ENCODE data around the gene DNA2.
"Not testable (repeated sequence)": the region's sequence is repeated elsewhere in the genome, so short reads cannot be mapped to it uniquely, and the experiment has no call there.

Gene DNA2, protein sequence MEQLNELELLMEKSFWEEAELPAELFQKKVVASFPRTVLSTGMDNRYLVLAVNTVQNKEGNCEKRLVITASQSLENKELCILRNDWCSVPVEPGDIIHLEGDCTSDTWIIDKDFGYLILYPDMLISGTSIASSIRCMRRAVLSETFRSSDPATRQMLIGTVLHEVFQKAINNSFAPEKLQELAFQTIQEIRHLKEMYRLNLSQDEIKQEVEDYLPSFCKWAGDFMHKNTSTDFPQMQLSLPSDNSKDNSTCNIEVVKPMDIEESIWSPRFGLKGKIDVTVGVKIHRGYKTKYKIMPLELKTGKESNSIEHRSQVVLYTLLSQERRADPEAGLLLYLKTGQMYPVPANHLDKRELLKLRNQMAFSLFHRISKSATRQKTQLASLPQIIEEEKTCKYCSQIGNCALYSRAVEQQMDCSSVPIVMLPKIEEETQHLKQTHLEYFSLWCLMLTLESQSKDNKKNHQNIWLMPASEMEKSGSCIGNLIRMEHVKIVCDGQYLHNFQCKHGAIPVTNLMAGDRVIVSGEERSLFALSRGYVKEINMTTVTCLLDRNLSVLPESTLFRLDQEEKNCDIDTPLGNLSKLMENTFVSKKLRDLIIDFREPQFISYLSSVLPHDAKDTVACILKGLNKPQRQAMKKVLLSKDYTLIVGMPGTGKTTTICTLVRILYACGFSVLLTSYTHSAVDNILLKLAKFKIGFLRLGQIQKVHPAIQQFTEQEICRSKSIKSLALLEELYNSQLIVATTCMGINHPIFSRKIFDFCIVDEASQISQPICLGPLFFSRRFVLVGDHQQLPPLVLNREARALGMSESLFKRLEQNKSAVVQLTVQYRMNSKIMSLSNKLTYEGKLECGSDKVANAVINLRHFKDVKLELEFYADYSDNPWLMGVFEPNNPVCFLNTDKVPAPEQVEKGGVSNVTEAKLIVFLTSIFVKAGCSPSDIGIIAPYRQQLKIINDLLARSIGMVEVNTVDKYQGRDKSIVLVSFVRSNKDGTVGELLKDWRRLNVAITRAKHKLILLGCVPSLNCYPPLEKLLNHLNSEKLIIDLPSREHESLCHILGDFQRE

DNA sequence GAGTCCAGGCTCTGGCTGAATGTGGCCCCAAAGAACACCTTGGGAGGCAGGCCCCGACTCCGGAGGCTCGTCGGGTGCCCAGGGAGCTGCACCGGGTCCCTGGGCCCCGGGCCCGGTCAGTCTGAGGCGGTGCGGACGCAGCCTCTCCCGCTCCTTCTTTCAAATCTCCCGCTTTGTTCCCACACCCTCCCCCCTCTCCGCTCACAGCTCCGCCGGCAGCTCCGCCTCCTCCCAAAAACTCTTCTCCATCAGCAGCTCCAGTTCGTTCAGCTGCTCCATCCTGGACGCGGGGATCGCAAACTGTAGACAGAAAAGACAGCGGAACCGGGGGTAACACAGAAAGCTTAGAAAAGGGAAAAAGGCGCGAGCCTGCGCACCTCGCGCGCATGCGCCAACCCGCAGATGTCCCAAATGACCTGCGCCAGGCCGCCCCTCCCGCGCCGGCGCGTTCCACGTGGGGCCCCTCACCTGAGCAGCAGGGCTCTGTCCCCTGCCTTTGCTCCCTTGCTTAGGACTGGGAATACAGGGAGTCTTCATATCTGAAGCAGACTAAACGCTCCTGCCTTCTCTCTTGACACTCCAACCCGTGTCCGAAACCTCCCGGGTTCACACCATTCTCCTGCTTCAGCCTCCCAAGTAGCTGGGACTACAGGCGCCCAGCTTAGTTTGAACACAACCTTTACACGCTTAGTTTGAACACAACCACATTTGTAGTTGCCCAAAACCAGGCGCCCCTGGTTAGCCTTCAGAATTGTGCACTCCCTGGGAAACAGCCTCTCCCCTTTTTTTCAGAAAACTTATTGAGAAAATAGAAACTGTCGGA lies at the start of gene DNA2:
Gene DNA2, minus strand, starts transcription at position 388 of the 823 bp plus-strand sequence. Its CDS starts 109 bp downstream, at position 279.
- peak; percentile 79 for DNase-seq

GRCh38 chr10:68518609-68519008 lies 46.8 kb upstream of the DNA2 start:
- not testable (repeated sequence) for DNase-seq

DNA sequence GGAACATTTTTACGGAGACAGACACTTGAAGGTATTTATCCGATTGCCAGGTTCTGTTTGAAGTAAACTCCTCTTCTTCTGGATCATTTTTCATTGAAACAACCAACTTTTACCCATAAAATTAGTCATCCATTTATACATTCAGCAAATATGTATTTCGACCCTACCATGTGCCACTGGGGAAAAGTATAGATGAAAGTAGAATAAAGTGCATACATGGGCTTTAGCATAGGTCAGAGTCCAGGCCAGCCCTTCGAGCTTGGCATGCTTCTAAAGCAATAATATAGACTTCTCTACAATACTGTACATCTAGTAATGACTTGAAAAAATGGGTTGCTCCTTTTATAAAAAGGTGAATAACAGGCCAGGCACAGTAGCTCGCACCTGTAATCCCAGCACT lies 45.4 kb upstream of the DNA2 start:
- no peak for DNase-seq

GRCh38 chr10:68516766-68517165 lies 45.0 kb upstream of the DNA2 start:
- DNase-seq = no peak

- not testable (repeated sequence) for DNase-seq
Observed at GRCh38 chr10:68516216-68516615, 44.4 kb upstream of the DNA2 start.

DNA sequence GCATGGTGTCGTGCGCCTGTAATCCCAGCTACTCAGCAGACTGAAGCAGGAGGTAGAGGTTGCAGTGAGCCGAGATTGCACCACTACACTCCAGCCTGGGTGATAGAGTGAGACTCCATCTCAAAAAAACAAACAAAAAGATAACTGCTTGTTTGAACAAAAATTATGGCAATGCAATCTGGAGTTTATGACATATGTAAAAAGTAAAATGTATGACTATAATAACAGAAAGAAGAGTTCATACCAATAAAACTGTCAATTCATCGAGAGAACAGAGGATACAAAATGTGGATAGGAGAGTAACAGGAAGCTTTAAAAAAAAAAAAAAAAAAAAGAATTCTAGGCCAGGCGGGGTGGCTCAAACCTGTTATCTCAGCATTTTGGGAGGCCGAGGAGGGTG lies 36.3 kb upstream of the DNA2 start:
- no peak for DNase-seq

DNA sequence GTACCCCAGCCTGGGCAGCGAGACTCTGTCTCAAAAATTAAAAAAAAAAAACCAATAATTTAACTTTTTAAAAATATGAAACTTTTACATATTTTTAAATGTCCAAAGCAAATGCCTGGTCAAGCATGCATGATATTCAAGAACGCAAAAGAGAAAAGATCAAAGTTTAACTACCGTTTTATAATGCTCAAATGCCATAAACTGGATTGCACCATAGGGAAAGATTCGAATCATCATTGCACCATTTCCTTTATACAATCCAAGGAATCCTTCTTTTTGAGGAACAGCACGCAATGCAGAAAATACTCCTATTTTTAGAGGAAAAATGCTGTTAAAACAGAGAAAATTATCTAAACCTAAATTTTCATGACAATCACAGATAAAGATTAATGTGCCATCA lies 34.6 kb upstream of the DNA2 start:
- DNase-seq = no peak

DNA sequence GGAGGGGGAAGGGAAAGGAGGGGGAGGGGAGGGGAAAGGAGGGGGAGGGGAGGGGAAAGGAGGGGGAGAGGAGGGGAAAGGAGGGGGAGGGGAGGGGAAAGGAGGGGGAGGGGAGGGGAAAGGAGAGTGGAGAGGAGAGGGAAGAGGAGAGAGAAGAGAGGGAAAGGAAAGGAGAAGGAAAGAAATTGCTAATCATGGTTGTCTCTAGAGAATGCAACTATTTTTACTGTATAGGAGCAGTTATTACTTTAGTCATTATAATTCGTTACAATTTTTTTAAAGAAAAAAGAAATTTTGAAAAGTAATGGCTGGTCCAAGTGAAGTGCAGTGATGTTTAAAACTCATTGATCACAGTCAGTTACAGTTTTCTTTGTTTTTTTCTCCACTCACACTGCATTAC lies 31.1 kb upstream of the DNA2 start:
- DNase-seq = no peak

GRCh38 chr10:68501691-68502090 lies 29.9 kb upstream of the DNA2 start:
- no peak for DNase-seq

GRCh38 chr10:68499544-68499943 lies 27.8 kb upstream of the DNA2 start:
- no peak for DNase-seq

DNA sequence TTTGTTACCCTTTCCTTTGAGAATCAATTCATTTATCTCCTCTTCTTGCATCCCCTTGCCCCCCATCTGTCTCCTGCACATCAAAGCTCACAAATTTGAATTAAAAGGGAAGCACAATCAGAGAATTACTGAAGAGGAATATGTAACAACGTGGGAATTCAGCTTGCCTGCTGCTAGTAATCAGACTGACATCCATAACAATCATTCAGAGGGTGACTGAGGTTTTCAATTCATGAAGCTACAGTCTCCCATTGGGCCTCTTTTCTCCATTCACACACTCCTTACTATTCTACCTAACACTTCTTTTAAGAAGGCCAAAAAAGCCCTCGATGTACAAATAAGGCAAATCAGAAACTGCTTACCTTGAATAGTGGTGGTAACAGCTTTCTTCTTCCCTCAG lies 24.3 kb upstream of the DNA2 start:
- DNase-seq = no peak

- no peak for DNase-seq
Observed at GRCh38 chr10:68492118-68492517, 20.3 kb upstream of the DNA2 start.

DNA sequence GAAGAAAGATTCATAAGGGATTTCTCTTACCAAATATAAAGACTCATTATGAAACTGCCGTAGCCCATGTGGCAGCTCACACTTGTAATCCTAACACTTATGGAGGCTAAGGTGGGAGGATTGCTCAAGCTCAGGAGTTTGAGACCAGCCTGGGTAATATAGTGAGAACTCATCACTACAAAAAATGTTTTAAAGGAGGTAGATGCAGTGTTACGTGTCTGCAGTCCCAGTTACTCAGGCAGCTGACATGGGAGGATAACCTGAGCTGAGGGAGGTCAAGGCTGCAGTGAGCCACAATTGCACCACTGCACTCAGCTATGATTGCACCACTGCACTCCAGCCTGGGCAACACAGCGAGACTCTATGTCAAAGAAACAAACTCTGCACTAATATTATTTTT lies 18.1 kb upstream of the DNA2 start:
- DNase-seq = no peak

DNA sequence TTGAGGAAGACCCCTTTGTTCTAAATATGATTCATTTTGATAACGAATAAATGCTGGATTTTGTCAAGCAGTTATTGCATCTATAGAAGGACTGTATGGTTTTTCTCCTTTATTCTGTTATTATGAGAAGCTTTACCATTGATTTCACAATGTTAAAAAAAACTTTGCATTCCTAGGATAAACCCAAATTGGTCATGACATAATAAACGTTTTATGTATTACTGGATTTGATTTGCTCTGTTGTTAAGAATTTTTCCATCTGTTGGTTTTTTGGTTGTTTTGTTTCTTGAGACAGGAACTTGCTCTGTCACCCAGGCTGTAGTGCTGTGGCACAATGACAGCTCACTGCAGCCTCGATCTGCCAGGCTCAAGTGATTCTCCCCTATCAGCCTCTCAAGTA lies 2.2 kb upstream of the DNA2 start:
- no peak for DNase-seq

- no peak for DNase-seq
Observed at GRCh38 chr10:68471063-68471585, 649 bp downstream of the DNA2 start.

DNA sequence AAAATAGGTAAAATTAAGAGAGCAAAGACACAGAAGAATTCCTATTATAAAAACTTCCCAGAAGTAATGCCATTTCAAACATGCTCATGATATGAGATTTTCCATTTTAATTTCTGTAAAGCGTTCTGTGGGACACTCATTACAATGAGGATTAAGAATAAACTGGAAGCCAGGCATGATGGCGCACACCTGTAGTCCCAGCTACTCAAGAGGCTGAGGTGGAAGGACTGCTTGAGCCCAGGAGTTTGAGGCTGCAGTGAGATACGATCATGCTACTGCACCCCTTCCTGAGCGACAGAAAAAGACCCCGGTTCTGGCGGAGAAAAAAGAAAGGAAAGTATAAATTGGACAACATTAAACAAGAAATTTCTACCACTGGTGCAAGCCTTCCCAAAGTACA lies 1.5 kb downstream of the DNA2 start:
- no peak for DNase-seq

GRCh38 chr10:68469838-68470237 lies 1.9 kb downstream of the DNA2 start:
- no peak for DNase-seq

- DNase-seq = not testable (repeated sequence)
Observed at GRCh38 chr10:68464729-68465128, 7.0 kb downstream of the DNA2 start.

- no peak for DNase-seq
Observed at GRCh38 chr10:68463365-68464093, 8.2 kb downstream of the DNA2 start.

DNA sequence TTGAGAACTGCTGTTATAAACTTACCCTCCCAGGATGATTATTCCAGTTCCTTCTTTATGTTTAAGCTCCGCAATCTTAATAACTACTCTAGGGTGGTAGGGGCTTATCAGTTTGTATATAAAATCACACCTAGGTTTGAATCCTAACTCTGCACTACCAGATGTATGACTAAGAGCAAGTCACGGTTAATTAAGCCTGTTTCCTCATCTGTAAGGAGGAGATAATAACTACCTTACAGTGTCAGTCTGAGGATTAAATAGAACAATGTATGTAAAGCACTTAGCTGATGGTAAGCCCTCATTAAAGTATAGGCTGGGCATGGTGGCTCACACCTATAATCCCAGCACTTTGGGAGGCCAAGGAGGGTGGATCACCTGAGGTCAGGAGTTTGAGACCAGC lies 9.2 kb downstream of the DNA2 start:
- no peak for DNase-seq

DNA sequence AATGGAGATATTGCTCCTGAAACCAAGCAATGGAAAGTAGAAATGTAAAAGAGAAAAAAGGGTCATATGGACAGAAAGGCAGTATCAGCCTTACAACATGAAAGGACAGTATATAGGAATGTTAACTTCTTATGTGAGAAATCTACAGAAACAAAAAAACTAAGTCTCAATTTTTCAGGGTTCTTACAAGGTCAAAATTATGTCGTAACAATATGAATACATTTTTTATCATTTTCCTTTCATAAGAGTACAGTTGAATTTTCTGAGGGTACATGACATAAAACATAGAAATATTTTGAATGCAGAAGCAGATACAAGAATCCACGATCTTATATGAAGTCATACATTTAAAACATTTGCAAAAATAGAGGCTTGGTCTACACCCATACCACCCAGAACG lies 10.7 kb downstream of the DNA2 start:
- no peak for DNase-seq

DNA sequence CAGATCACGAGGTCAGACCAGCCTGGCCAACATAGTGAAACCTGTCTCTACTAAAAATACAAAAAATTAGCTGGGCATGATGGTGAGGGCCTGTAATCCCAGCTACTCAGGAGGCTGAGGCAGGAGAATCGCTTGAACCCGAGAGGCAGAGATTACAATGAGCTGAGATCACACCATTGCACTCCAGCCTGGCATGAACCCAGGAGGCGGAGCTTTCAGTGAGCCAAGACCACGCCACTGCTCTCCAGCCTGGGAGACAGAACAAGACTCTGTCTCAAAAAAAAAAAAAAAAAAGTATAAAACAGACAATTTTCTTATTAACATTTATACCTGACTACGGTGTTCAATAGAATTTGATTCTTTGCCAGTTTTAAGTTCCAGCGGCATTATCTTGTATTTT lies 22.1 kb downstream of the DNA2 start:
- DNase-seq = not testable (repeated sequence)
